GM12878 (cell line): ENCODE results near the gene PHLDB1. TPM values are rescaled to one million over a fixed set of nuclear protein-coding genes. Genes with fewer than 3 reads are reported as not detected.

ENCODE experiments used
- ATAC-seq: fragments of 200-7000 bp; cut with Tn5 transposase; 3 replicates; pipeline ENCODE4 v1.9.1; 2020; ENCODE audit warnings: mild to moderate bottlenecking, moderate library complexity
- BruUV-seq: library from RNA; stranded (reverse); fragments of 400-500 nt; replicated peaks from 2 replicates; lab custom pipeline; 2021; lab: Mats Ljungman, UMichigan
- CTCF ChIA-PET: fragments of 300-600 bp; sonication (Branson Sonifier 250); formaldehyde crosslinking; extraction: SDS; loops from one replicate; lab custom pipeline; 2021; ENCODE audit warnings: inconsistent platforms; lab: Yijun Ruan, JAX
- POLR2A ChIA-PET: fragments of 350-600 bp; formaldehyde crosslinking; extraction: SDS; loops from one replicate; lab custom pipeline; 2021; ENCODE audit warnings: inconsistent platforms; lab: Charles Lee
- RAD21 ChIA-PET: fragments of 300-600 bp; sonication (Branson Sonifier 250); formaldehyde crosslinking; loops from one replicate; lab custom pipeline; 2023; ENCODE audit warnings: antibody characterized with exemption; ENCODE audit not compliant: unreplicated experiment; lab: Charles Lee
- SMC1A ChIA-PET: fragments of 300-600 bp; sonication (Branson Sonifier 250); formaldehyde crosslinking; loops from one replicate; lab custom pipeline; 2023; ENCODE audit not compliant: unreplicated experiment, uncharacterized antibody; lab: Charles Lee
- DNase-seq: peaks from one replicate; pipeline ENCODE4 v3.0.0-alpha.2; 2011; ENCODE audit warnings: low read depth, low spot score
- FAIRE-seq: peaks from 3 replicates; lab custom pipeline; 2011; peaks lifted over from hg19 to GRCh38; lab: Jason Lieb, UNC
- H2AFZ ChIP-seq: 2 replicates; pipeline ENCODE4 v1.6.0; 2011; ENCODE audit warnings: low read depth, low read length, control low read depth; ENCODE audit not compliant: control insufficient read depth
- H3K27ac ChIP-seq: 2 replicates; pipeline ENCODE4 v1.5.1; 2011; ENCODE audit warnings: control low read depth; ENCODE audit not compliant: control insufficient read depth, insufficient read depth
- H3K27me3 ChIP-seq, 2 experiments: replicated peaks in 1 of 2; 2 replicates each; pipeline versions ENCODE4 v1.6.0 to v1.6.1; 2011; ENCODE audit warnings: low read length in 1 of 2; ENCODE audit not compliant: control insufficient read depth in 2 of 2, insufficient read depth in 2 of 2
- H3K36me3 ChIP-seq, 2 experiments: 2 replicates each; pipeline ENCODE4 v1.5.1; 2011; ENCODE audit warnings: low read length in 1 of 2; ENCODE audit not compliant: control insufficient read depth in 2 of 2, insufficient read depth in 2 of 2
- H3K4me1 ChIP-seq: 2 replicates; pipeline ENCODE4 v1.6.1; 2011; ENCODE audit warnings: mild to moderate bottlenecking, low read length, moderate library complexity, mixed read lengths; ENCODE audit not compliant: control insufficient read depth, insufficient read depth
- H3K4me2 ChIP-seq: 2 replicates; pipeline ENCODE4 v1.6.0; 2011; ENCODE audit warnings: control low read depth; ENCODE audit not compliant: control insufficient read depth, insufficient read depth
- H3K4me3 ChIP-seq: fragments of 200-600 bp; sonication (generic); 2 replicates; pipeline ENCODE4 v1.5.1; 2016
- H3K79me2 ChIP-seq: 2 replicates; pipeline ENCODE4 v1.6.0; 2011; ENCODE audit warnings: low read length; ENCODE audit not compliant: control insufficient read depth, insufficient read depth
- H3K9ac ChIP-seq: 2 replicates; pipeline ENCODE4 v1.8.0; 2011; ENCODE audit warnings: low read length, control low read depth, mixed read lengths; ENCODE audit not compliant: control insufficient read depth, insufficient read depth
- H3K9me3 ChIP-seq: replicated peaks from 3 replicates; pipeline ENCODE4 v1.5.1; 2011; ENCODE audit warnings: mild to moderate bottlenecking, low read length; ENCODE audit not compliant: control insufficient read depth, insufficient read depth
- H4K20me1 ChIP-seq: 2 replicates; pipeline ENCODE4 v1.6.0; 2011; ENCODE audit not compliant: control insufficient read depth, insufficient read depth
- CBX5 ChIP-seq: sonication (generic); IDR thresholded peaks from 2 replicates; pipeline ENCODE4 v1.6.1; 2016; ENCODE audit warnings: low read depth, moderate library complexity, mild to moderate bottlenecking, inconsistent platforms
- CHD2 ChIP-seq: IDR thresholded peaks from 2 replicates; pipeline ENCODE4 v1.6.1; 2011; ENCODE audit warnings: low read depth, low read length, improper control_type of control experiment, borderline replicate concordance
- JUNB ChIP-seq: IDR thresholded peaks from 2 replicates; pipeline ENCODE4 v1.6.1; 2016; ENCODE audit warnings: antibody characterized with exemption, mild to moderate bottlenecking
- KLF5 ChIP-seq: fragments of 450-650 bp; IDR thresholded peaks from 2 replicates; pipeline ENCODE4 v1.6.1; 2014; ENCODE audit warnings: mild to moderate bottlenecking; ENCODE audit not compliant: partially characterized antibody
- LARP7 ChIP-seq: fragments of 450-650 bp; IDR thresholded peaks from 2 replicates; pipeline ENCODE4 v1.6.1; 2017; ENCODE audit warnings: mild to moderate bottlenecking
- RB1 ChIP-seq: fragments of 450-650 bp; formaldehyde crosslinking; IDR thresholded peaks from 2 replicates; pipeline ENCODE4 v1.6.1; 2017; ENCODE audit warnings: mild to moderate bottlenecking, borderline replicate concordance
- WGBS: methylation state at CpG from one replicate; pipeline ENCODE4 v1.1.6; 2016; ENCODE audit warnings: low lambda C conversion rate; ENCODE audit not compliant: insufficient replicate concordance, insufficient coverage; ENCODE audit errors: missing lambda C conversion rate; 5-methylcytosine and 5-hydroxymethylcytosine counted together
- in situ Hi-C: fragments of 300-500 bp; cut with MboI; formaldehyde crosslinking; loops from 9 replicates; pipeline ENCODE4 v1.14.3; 2018; ENCODE audit warnings: mixed read lengths
- intact Hi-C: fragments of 100-400 bp; cut with micrococcal nuclease; formaldehyde crosslinking; loops from one replicate; pipeline ENCODE4 v1.14.2; 2022; ENCODE audit not compliant: unreplicated experiment
- polyA plus RNA-seq, 11 experiments: library from polyadenylated mRNA; depleted of rRNA in 4 of 11; unstranded in 6 of 11; stranded (reverse) in 5 of 11; fragments of >200 nt; fragmentation: Nextera tagmentation in 4 of 11; fragmentation: Illumina TruSeq in 1 of 11; extraction: Ambion mirVana in 4 of 11; extraction: Trizol in 1 of 11; gene quantifications; 1 replicate in 1 of 11; 2 replicates in 10 of 11; pipeline versions ENCODE4 v1.2.1 to v1.2.3, GENCODE V29; 2011 to 2016; ENCODE audit warnings: inconsistent platforms in 2 of 11, missing spikeins in 2 of 11, low read depth in 1 of 11
- total RNA-seq, 4 experiments: library from RNA; depleted of rRNA in 3 of 4; stranded (reverse); fragments of >200 nt in 3 of 4; fragmentation: Illumina TruSeq in 1 of 4; extraction: Trizol in 1 of 4; gene quantifications; 2 replicates each; pipeline versions ENCODE4 v1.2.1 to v1.2.3, GENCODE V29; 2013 to 2021
- TF ChIP-seq, protein P1 (sequence below): fragments of 450-650 bp; IDR thresholded peaks from 2 replicates; pipeline ENCODE4 v1.6.1; 2017; ENCODE audit warnings: mild to moderate bottlenecking, moderate library complexity

Gene PHLDB1
- total and polyA plus RNA-seq, 10 of the 15 experiments (the other 5 are each of a cell fraction or from before 2014, with no cell fraction given) = 0.03 to 0.26 (median 0.18) TPM; not detected in 4

DNA sequence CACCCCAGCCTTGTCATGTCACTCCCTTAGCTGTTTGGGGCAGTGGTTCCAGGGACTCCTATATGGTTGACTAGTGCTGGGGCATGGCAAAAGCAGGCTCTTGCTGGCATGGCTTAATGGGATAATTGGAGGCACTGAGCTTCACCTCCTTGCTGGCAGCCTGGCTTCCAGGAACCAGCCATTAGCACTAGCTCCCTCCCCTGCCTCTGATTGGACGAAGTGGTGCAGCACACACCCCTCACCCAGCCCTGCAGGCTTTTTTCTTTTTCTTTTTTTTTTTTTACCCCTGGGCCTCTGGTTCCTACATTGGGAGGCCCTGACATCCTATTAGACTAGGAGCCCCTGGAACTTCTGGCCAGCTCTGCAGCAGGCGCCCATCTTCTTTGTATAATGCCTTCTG, 18.6 kb downstream of the PHLDB1 start (continued):
- TF ChIP-seq, protein P1, sequence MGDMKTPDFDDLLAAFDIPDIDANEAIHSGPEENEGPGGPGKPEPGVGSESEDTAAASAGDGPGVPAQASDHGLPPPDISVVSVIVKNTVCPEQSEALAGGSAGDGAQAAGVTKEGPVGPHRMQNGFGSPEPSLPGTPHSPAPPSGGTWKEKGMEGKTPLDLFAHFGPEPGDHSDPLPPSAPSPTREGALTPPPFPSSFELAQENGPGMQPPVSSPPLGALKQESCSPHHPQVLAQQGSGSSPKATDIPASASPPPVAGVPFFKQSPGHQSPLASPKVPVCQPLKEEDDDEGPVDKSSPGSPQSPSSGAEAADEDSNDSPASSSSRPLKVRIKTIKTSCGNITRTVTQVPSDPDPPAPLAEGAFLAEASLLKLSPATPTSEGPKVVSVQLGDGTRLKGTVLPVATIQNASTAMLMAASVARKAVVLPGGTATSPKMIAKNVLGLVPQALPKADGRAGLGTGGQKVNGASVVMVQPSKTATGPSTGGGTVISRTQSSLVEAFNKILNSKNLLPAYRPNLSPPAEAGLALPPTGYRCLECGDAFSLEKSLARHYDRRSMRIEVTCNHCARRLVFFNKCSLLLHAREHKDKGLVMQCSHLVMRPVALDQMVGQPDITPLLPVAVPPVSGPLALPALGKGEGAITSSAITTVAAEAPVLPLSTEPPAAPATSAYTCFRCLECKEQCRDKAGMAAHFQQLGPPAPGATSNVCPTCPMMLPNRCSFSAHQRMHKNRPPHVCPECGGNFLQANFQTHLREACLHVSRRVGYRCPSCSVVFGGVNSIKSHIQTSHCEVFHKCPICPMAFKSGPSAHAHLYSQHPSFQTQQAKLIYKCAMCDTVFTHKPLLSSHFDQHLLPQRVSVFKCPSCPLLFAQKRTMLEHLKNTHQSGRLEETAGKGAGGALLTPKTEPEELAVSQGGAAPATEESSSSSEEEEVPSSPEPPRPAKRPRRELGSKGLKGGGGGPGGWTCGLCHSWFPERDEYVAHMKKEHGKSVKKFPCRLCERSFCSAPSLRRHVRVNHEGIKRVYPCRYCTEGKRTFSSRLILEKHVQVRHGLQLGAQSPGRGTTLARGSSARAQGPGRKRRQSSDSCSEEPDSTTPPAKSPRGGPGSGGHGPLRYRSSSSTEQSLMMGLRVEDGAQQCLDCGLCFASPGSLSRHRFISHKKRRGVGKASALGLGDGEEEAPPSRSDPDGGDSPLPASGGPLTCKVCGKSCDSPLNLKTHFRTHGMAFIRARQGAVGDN = no peak
- TF ChIP-seq KLF5 = no peak
- no peak for TF ChIP-seq RB1

DNA sequence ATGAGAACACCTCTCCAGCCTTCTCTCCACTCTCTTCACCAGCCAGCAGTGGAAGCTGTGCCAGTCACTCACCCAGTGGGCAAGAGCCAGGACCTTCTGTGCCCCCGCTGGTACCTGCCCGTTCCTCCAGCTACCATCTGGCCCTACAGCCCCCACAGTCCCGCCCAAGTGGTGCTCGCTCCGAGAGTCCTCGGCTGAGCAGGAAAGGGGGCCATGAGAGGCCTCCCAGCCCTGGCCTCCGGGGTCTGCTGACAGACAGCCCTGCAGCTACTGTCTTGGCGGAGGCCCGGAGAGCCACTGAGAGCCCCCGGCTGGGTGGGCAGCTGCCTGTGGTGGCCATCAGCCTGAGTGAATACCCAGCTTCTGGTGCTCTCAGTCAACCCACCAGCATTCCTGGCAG, 20.2 kb downstream of the PHLDB1 start:
- FAIRE-seq (no peak), DNase-seq (no peak)
- 70% methylated on average over 10 of the region's 10 CpGs for WGBS

More for the DNA sequence above, 20.2 kb downstream of the PHLDB1 start:
- in situ Hi-C loops = no loop called here
- H4K20me1 ChIP-seq = no peaks in the 10 kb centered on the region
- H3K9ac ChIP-seq = no peak overlapping the region
- H3K4me2 ChIP-seq = no peak overlapping the region
- intact Hi-C loops = no loop called here
- ChIA-PET SMC1A (no interaction called here), POLR2A (interaction anchor here (0.5 kb wide), 1 partner anchor 168 kb away, joined by 5 read pairs; no protein-coding TSS in a partner anchor), CTCF (interaction anchor here (0.6 to 1.3 kb wide), 2 partner anchors 16 to 19 kb away, joined by 3 read pairs; no protein-coding TSS in a partner anchor), RAD21 (no interaction called here)
- H2AFZ ChIP-seq = no peak overlapping the region
- no peaks in the 10 kb centered on the region for H3K4me1 ChIP-seq
- no peaks in the 10 kb centered on the region for H3K79me2 ChIP-seq
- H3K27ac ChIP-seq = no peak overlapping the region
- TF ChIP-seq LARP7 (no peak), CHD2 (no peak), JUNB (no peak), CBX5 (no peak)
- no peak for ATAC-seq
- H3K4me3 ChIP-seq = no peak overlapping the region
- H3K27me3 ChIP-seq = peaks cover 0 to 7% of the 10 kb centered on the region in 2 experiments; a peak in 2 of 4 replicates
- no peaks in the 10 kb centered on the region for H3K36me3 ChIP-seq
- BruUV-seq = no TSS peak
- no peaks in the 10 kb centered on the region for H3K9me3 ChIP-seq
